ENCODE measurements around the gene POU2F2.

The POU2F2 gene

GRCh38 chr19:42174958-42175734 is 42.9 kb upstream of the POU2F2 start:
- no peak for DNase-seq (ENCODE audit: low spot score)
- TF ChIP-seq CTCF (IDR thresholded peaks at IDR 0.05) = no peak
- no peak overlapping the region for H3K27ac ChIP-seq
- no peak overlapping the region for H3K4me3 ChIP-seq

GRCh38 chr19:42174188-42174587 is 41.9 kb upstream of the POU2F2 start:
- H3K4me3 ChIP-seq = no peak overlapping the region
- TF ChIP-seq CTCF (IDR thresholded peaks at IDR 0.05) = no peak
- DNase-seq (ENCODE audit: low spot score) = no peak
- H3K27ac ChIP-seq = no peak overlapping the region

- H3K4me3 ChIP-seq = no peak overlapping the region
- DNase-seq (ENCODE audit: low spot score) = no peak
- H3K27ac ChIP-seq = no peak overlapping the region
- TF ChIP-seq CTCF (IDR thresholded peaks at IDR 0.05) = no peak
Measured at GRCh38 chr19:42173695-42174094, 41.4 kb upstream of the POU2F2 start.

GRCh38 chr19:42172261-42172660 is 40.0 kb upstream of the POU2F2 start:
- no peak overlapping the region for H3K27ac ChIP-seq
- no peak for TF ChIP-seq CTCF (IDR thresholded peaks at IDR 0.05)
- no peak for DNase-seq (ENCODE audit: low spot score)
- no peak overlapping the region for H3K4me3 ChIP-seq

GRCh38 chr19:42170715-42171114 is 38.5 kb upstream of the POU2F2 start:
- Histone ChIP-seq H3K27ac (no peak overlapping the region), H3K4me3 (no peak overlapping the region)
- no peak for TF ChIP-seq CTCF (IDR thresholded peaks at IDR 0.05)
- DNase-seq (ENCODE audit: low spot score) = no peak

- no peak overlapping the region for H3K4me3 ChIP-seq
- TF ChIP-seq CTCF (IDR thresholded peaks at IDR 0.05) = no peak
- DNase-seq (ENCODE audit: low spot score) = no peak
Measured at GRCh38 chr19:42169486-42170413, 37.5 kb upstream of the POU2F2 start.

More at GRCh38 chr19:42169486-42170413, 37.5 kb upstream of the POU2F2 start:
- no peak overlapping the region for H3K27ac ChIP-seq
